Sigmoid colon (tissue), 7 donors: ENCODE measurements around the gene ISYNA1. TPM values are rescaled to one million over a fixed set of nuclear protein-coding genes. Genes with fewer than 3 reads are reported as not detected.

Experiments
- DNase-seq: peaks from one replicate; pipeline ENCODE4 v3.0.0-alpha.2; 2019
- H3K27ac ChIP-seq, 4 donors: fragments of 200-600 bp; sonication (generic); one replicate each; pipeline ENCODE4 v1.5.1; 2016 to 2019; ENCODE audit warnings: mild to moderate bottlenecking in 1 of 4
- H3K27me3 ChIP-seq, 3 donors: fragments of 200-600 bp; sonication (generic); one replicate each; pipeline ENCODE4 v1.5.1; 2019; ENCODE audit warnings: mild to moderate bottlenecking in 1 of 3
- H3K36me3 ChIP-seq, 4 donors: fragments of 200-600 bp; sonication (generic); one replicate each; pipeline ENCODE4 v1.5.1; 2016 to 2019
- H3K4me1 ChIP-seq, 4 donors: fragments of 200-600 bp; sonication (generic); one replicate each; pipeline ENCODE4 v1.5.1; 2017 to 2019
- H3K4me3 ChIP-seq, 4 donors: fragments of 200-600 bp; sonication (generic); one replicate each; pipeline ENCODE4 v1.5.1; 2017 to 2019; ENCODE audit warnings: mild to moderate bottlenecking in 2 of 4, moderate library complexity in 1 of 4
- H3K9me3 ChIP-seq, 4 donors: fragments of 200-600 bp in 3 of 4; sonication (generic) in 3 of 4; one replicate each; pipeline versions ENCODE4 v1.5.1 to v1.6.1; 2013 to 2019
- EP300 ChIP-seq, 4 donors: sonication (generic); formaldehyde crosslinking; IDR thresholded peaks; one replicate each; pipeline ENCODE4 v1.6.1; 2017; ENCODE audit warnings: antibody characterized with exemption in 4 of 4
- POLR2A ChIP-seq, 2 donors: fragments of 450-650 bp; IDR thresholded peaks; one replicate each; pipeline ENCODE4 v1.6.1; 2016; ENCODE audit warnings: antibody characterized with exemption in 2 of 2, mild to moderate bottlenecking in 2 of 2, moderate library complexity in 2 of 2
- POLR2AphosphoS5 ChIP-seq, 4 donors: sonication (generic); formaldehyde crosslinking; IDR thresholded peaks; one replicate each; pipeline ENCODE4 v1.6.1; 2017; ENCODE audit warnings: antibody characterized with exemption in 4 of 4
- WGBS, 2 donors: extraction: QIAGEN DNeasy Blood & Tissue Kit; methylation state at CpG; one replicate each; pipeline ENCODE4 v1.1.7; 2013; 5-methylcytosine and 5-hydroxymethylcytosine counted together
- intact Hi-C: fragments of 100-400 bp; cut with DNase I; formaldehyde crosslinking; loops from one replicate; pipeline ENCODE4 v1.15.1; 2023
- polyA plus RNA-seq, 3 donors: library from polyadenylated mRNA; stranded (reverse); fragments of 200-250 nt; gene quantifications; one replicate each; pipeline ENCODE4 v1.2.3, GENCODE V29; 2013
- total RNA-seq, 4 donors: library from RNA; depleted of rRNA; stranded (reverse); fragments of >200 nt; gene quantifications; one replicate each; pipeline ENCODE4 v1.1.0, GENCODE V29; 2016
- TF ChIP-seq, protein P1 (sequence below), 4 experiments: fragments of 450-650 bp in 3 of 4; fragments of 200-600 bp in 1 of 4; IDR thresholded peaks; one replicate each; pipeline ENCODE4 v1.5.1; 2016 to 2019; ENCODE audit warnings: antibody characterized with exemption in 4 of 4, mild to moderate bottlenecking in 3 of 4, moderate library complexity in 2 of 4
- donor health status: healthy with polysubstance abuse.
- donor health status: Bipolar disorder and iron deficiency.
- donor health status: healthy.

ISYNA1 gene
- total and polyA plus RNA-seq, 7 donors: 3.7 to 18.7 (median 10.2) TPM

DNA sequence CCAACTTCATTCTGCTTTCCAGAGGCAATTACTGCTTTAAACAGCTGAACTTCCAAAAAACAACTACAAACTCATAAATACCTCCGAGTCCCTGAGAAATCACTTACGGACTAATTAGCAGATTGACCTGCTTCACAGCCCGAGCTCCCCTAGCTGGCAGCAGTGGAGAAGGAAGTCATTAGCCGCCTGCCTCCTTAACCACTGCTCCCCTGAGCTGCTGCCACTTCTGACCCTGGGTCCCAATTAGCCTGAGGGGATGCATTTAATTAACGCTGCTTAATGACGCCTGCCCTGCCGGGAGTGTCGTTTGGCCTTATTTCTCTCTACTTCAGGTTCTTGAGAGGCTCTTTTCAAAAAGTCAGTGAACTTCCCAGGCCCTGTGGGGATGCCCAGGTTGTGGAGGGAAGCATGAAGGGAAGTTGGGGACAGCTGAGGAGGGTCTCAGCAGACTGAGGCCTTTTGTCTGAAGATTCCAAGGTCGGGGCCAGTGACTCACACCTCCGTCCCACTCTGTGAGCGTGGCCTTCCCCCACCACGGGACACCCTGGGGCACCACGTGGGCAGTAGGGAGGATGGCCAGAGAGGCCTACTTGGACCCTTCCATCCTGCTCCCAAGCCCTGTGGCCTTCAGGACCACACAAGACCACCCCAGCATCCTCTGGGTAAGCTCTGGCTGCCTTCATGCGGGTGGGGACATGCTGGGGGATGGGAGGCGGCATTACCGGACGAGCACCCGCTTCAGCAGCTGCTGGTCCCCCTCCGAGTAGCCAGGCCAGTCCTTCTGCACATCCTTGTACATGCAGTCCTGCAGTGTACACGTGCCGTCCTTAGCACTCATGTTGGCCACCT is 19.8 kb upstream of the ISYNA1 start:
- Histone ChIP-seq H3K4me1 (peaks cover 0 to 58% (median 53%) of the 10 kb centered on the region in 4 donors), H3K27me3 (no peaks in the 10 kb centered on the region), H3K36me3 (peaks cover 0 to 33% (median 7%) of the 10 kb centered on the region in 4 donors), H3K27ac (peak overlapping the region; percentile 67 to 92 (median 87)), H3K9me3 (no peaks in the 10 kb centered on the region), H3K4me3 (no peak overlapping the region)
- WGBS, 2 donors: 91 to 92% methylated on average over 21 of the region's 21 CpGs
- intact Hi-C loops: loop anchor here (5.0 to 10.0 kb wide), 3 partner anchors 47 to 390 kb away; partner anchors contain the start of gene REX1BD
- TF ChIP-seq POLR2AphosphoS5 (IDR thresholded peaks at IDR 0.05) (no peak), POLR2A (IDR thresholded peaks at IDR 0.05) (no peak), EP300 (IDR thresholded peaks at IDR 0.05) (no peak)
- TF ChIP-seq, protein P1, sequence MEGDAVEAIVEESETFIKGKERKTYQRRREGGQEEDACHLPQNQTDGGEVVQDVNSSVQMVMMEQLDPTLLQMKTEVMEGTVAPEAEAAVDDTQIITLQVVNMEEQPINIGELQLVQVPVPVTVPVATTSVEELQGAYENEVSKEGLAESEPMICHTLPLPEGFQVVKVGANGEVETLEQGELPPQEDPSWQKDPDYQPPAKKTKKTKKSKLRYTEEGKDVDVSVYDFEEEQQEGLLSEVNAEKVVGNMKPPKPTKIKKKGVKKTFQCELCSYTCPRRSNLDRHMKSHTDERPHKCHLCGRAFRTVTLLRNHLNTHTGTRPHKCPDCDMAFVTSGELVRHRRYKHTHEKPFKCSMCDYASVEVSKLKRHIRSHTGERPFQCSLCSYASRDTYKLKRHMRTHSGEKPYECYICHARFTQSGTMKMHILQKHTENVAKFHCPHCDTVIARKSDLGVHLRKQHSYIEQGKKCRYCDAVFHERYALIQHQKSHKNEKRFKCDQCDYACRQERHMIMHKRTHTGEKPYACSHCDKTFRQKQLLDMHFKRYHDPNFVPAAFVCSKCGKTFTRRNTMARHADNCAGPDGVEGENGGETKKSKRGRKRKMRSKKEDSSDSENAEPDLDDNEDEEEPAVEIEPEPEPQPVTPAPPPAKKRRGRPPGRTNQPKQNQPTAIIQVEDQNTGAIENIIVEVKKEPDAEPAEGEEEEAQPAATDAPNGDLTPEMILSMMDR (IDR thresholded peaks at IDR 0.05): no peak
- DNase-seq: peak; percentile 63

DNA sequence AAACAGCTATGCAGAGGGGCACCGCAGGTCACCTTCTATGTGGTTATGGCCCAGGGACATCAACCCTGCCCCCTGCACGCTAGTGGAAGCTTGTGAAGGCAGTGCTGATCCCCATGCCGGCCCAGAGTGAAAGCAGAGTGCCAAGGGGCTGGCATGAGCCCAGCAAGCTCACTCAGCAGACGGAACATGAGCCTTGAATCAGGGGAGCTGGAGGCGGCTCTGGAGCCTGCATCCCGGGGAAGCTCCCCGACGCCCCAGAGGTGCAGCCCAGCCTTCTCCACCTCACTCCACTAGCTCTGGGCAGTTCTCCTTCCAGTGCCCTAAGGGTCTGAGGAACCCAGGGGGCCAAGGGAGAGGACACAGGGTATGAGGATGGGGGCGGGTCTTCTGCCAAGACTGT is 19.0 kb upstream of the ISYNA1 start:
- H3K27me3 ChIP-seq: no peaks in the 10 kb centered on the region
- H3K36me3 ChIP-seq: peaks cover 0 to 33% (median 10%) of the 10 kb centered on the region in 4 donors
- peaks cover 0 to 58% (median 49%) of the 10 kb centered on the region in 4 donors for H3K4me1 ChIP-seq
- peak overlapping the region; percentile 67 to 92 (median 87) for H3K27ac ChIP-seq
- H3K4me3 ChIP-seq: no peak overlapping the region
- WGBS, 2 donors: 79 to 89% methylated on average over 9 of the region's 9 CpGs
- DNase-seq: peak; percentile 93
- TF ChIP-seq POLR2AphosphoS5 (IDR thresholded peaks at IDR 0.05) (peak in 1 of 4 donors; percentile 28), EP300 (IDR thresholded peaks at IDR 0.05) (no peak)
- intact Hi-C loops: loop anchor here (5.0 to 10.0 kb wide), 3 partner anchors 48 to 390 kb away; partner anchors contain the start of gene REX1BD
- no peaks in the 10 kb centered on the region for H3K9me3 ChIP-seq

DNA sequence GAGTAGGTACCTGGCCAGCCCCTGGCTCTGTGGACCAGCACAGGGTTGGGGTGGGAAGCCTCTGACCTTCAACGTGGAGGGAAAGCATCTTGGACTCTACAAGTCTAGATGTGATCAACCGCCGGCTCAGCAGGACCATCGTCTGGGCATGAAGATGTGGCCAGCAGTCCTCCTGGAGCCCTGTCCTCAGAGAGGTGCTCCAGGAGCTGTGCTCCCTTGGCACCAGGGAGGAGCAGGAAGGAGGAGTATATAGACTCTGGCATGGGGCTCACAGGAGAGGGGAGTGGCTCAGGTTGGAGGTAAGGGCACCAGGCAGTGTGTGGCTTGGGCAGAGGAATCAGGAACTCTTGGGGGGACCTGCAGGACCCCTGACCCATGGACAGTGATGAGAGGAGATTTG is 18.3 kb upstream of the ISYNA1 start:
- Histone ChIP-seq H3K36me3 (peaks cover 0 to 34% (median 11%) of the 10 kb centered on the region in 4 donors), H3K27me3 (no peaks in the 10 kb centered on the region), H3K4me1 (peaks cover 0 to 56% (median 46%) of the 10 kb centered on the region in 4 donors), H3K27ac (peak overlapping the region; percentile 67 to 92 (median 87)), H3K9me3 (no peaks in the 10 kb centered on the region), H3K4me3 (no peak overlapping the region)
- intact Hi-C loops: loop anchor here (5.0 to 10.0 kb wide), 3 partner anchors 49 to 391 kb away; partner anchors contain the start of gene REX1BD
- DNase-seq: no peak
- TF ChIP-seq POLR2AphosphoS5 (IDR thresholded peaks at IDR 0.05) (no peak), EP300 (IDR thresholded peaks at IDR 0.05) (no peak), POLR2A (IDR thresholded peaks at IDR 0.05) (no peak)
- TF ChIP-seq, protein P1 (IDR thresholded peaks at IDR 0.05): no peak
- WGBS, 2 donors: 91 to 92% methylated on average over 4 of the region's 4 CpGs

DNA sequence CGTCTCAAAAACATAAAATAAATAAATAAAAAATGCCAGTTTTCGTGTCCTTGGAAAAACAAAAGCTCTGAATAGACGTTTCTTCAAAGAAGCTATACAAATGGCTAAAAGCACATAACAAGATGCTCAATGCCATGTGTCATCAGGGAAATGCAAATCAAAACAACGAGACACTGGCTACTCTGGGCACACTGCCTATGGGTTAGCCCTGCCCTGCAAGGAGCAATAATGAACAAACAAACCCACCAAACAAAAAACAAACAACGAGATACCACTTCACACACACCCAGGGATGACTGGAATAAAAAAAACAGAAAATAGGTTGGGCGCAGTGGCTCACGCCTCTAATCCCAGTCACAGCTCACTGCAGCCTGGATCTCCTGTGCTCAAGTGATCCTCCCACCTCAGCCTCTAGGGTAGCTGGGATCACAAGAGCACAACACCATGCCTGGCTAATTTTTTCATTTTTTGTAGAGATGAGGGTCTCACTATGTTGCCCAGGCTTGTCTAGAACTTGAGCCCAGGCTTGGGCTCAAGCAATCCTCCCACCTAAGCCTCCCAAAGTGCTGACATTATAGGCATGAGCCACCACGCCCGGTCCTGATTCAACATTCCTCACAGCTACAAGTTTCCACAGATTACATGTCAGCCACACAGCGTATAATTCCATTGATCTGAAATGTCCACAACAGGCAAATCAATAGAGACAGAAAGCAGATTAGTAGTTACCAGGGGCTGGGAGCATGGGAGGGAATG is 15.5 kb upstream of the ISYNA1 start:
- no peaks in the 10 kb centered on the region for H3K9me3 ChIP-seq
- peaks cover 9 to 51% (median 27%) of the 10 kb centered on the region in 4 donors for H3K36me3 ChIP-seq
- H3K4me1 ChIP-seq: peaks cover 0 to 38% (median 31%) of the 10 kb centered on the region in 4 donors
- H3K27ac ChIP-seq: no peak overlapping the region
- TF ChIP-seq, protein P1 (IDR thresholded peaks at IDR 0.05): no peak
- no peak for TF ChIP-seq POLR2A (IDR thresholded peaks at IDR 0.05)
- TF ChIP-seq EP300 (IDR thresholded peaks at IDR 0.05): no peak
- no peak for TF ChIP-seq POLR2AphosphoS5 (IDR thresholded peaks at IDR 0.05)
- WGBS, 2 donors: 65 to 81% methylated on average over 10 of the region's 10 CpGs
- no peaks in the 10 kb centered on the region for H3K27me3 ChIP-seq
- DNase-seq: no peak
- intact Hi-C loops: loop anchor here (5.0 to 10.0 kb wide), 2 partner anchors 51 to 119 kb away; partner anchors contain the start of gene UBA52
- no peak overlapping the region for H3K4me3 ChIP-seq
